Measurements from ENCODE around the gene ESYT2.

The ESYT2 gene

GRCh38 chr7:158821171-158822031 lies 7.9 kb downstream of the ESYT2 start:
- no peak for FAIRE-seq

- FAIRE-seq, result no peak
Observed at GRCh38 chr7:158820656-158821055, 8.7 kb downstream of the ESYT2 start.

DNA sequence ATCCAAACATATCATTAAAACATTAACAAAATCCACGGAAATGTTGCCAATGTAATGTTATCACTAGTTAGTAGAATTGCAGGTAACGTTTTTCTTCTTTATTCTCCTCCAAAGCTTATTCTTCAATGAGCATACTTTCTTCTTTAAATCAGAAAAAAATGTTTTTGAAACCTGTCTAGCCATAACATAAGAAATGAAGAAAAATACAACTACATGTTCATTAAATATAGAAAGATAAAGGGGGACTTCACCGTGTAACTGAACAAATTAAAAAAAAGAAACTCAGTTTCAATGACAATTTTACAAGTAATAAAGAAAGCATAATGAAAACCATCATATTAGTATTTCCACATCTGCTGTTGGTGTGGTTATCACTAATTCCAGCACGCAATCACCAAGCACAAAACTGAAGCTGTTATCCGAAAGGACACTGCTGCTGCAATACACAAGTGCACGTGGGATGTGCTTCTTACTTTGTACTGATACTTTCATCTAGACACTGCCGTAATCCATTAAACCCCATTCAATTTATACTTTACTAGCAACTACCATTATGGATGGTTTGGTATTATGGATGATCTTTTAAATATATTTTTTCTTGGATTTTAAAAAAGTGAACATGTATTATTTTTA lies 9.6 kb downstream of the ESYT2 start:
- FAIRE-seq, result no peak

DNA sequence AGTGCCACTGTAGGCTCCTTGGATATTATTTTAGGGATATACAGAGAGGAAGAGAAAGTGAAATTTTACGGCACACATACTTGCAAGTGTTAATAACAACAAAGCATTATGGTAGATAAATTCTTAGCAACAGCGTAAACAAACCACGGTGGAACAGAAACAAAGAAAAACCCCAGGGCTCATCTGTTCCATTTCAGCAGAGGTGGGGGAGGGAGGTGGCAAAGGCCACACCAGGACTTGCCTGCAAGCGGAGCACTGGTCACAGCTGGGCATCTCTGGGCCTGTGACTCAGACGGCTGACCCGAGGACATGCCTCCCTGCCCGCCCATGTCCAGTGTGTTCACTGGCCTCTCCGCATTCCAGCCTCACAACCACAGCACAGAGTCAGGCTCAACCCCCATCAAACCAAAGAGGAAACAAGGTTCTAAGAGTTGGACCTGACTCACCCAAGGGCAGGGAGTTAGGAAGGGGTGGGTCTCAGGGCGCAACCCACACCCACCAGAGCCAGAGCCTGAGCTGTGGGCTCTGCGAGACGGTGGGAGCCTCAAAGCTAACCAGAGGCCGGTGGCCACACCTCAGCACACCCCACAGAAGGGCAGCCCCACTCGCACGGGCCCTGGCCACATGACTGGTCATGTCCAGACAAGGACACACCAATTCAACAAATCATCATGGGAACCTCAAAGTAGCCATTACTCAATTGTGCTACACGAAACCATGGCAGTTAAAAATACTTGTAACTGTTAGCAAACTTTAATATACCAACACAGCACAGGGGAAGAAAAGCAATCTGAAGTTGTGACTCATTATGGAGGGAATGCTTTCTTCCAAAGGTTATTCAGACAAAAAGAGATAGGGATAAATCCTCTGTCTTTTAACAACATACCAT lies 10.7 kb downstream of the ESYT2 start:
- FAIRE-seq, result no peak

DNA sequence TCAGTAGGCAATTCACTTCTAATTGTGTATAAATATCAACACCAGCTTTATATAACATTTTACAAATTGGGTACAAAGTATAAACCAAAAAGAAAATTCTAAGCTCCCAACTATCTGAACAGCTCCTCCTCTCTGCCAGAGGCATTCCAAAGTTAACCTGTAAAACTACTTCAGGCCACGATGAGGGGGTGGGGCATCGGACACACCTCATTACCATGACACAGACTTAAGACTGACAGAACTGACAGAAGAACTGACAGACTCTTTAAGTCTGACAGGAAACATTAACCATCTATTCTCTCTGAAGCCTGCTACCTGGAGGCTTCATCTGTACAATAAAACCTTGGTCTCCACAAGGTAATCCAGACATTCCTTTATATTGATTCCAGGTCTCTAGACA lies 12.3 kb downstream of the ESYT2 start:
- FAIRE-seq, result no peak

DNA sequence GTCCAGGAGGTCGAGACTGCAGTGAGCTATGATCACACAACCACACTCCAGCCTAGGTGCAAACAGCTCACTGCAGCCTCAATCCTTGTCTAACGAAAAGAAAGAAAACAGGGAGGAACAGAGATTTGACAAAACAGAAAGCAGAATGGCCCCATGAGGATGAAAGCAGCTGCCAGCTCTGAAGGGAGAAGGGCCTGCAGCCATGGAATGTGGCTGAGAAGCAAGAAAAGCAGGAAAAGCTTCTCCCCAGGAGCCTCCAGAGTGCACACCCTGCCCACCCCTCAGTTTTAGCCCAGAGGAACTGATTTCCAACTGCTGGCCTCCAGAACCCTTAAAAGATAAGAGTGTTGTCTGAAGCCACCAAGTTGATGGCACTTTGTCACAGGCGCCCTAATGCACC lies 13.0 kb downstream of the ESYT2 start:
- FAIRE-seq, result no peak

- no peak for FAIRE-seq
Observed at GRCh38 chr7:158815800-158816128, 13.5 kb downstream of the ESYT2 start.

GRCh38 chr7:158815083-158815799 lies 14.1 kb downstream of the ESYT2 start:
- no peak for FAIRE-seq

DNA sequence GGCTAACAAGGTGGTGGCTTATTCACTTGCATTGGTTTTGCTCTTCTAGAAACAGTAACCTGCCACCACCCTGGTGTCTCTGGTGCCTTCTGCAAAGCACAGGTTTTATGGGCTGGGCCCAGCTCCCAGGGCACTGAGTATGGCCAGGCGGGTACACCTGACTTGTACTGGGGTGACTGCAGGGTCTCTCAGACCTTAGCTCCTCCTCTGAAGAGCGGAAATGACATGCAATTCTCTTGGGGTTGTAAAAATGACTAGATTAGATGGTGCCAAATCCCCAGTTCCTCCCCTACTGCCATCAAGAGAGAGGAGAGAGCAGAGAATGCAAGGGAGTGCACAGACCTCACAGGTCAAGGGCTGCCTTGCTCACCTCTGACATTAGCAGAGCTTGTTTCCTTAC lies 14.7 kb downstream of the ESYT2 start:
- FAIRE-seq, result no peak

- no peak for FAIRE-seq
Observed at GRCh38 chr7:158812684-158813083, 16.6 kb downstream of the ESYT2 start.

- no peak for FAIRE-seq
Observed at GRCh38 chr7:158811894-158812293, 17.4 kb downstream of the ESYT2 start.

DNA sequence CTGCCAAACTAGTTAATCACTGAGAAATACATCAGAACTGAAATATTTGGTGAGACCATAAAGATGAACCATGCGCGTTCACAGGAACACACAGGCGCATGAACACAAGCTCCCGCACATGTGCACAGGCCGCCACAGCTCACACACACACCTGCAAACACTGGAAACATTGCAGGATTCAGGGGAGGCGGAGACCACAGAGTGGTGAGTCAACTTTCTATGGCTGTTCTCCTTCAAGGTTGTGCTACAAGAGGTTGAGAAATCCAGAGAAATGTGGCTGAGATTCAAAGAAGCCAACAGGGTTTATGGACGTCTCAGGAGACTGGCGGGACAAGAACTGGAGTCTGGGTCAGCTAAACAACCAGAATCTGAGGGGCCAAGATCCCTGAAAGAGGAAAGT lies 17.8 kb downstream of the ESYT2 start:
- FAIRE-seq, result no peak

DNA sequence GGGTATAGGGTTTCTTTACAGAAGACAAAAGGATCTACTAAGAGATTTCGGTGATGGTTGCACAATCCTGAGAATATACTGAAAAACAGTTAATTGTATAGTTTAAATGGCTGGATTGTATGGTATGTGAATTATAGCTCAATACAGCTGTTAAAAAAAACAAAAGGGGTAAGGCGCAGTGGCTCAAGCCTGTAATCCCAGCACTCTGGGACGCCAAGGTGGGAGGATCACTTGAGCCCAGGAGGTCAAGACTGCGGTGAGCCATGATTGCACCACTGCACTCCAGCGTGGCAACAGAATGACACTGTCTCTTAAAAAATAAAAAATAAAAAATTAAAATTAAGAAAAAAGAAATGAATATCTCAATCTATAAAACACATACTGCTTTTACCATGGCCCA lies 18.5 kb downstream of the ESYT2 start:
- FAIRE-seq, result no peak

GRCh38 chr7:158809596-158809995 lies 19.7 kb downstream of the ESYT2 start:
- FAIRE-seq, result no peak

DNA sequence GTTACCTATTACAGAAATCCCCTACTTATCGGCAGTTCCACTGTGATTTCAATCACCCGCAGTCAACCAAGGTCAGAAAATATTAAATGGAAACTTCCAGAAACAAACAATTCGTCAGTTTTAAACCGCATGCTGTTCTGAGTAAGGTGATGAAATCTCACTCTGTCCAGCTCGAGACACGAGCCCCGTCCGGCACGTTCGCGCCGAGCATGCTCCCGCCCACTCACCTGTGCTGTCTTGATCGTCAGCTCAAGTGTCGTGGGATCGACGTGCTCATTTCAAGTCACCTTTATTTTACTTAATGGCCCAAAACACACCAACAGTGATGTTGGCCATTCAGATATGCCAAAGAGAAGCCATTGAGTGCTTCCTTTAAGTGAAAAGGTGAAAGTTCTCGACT lies 21.2 kb downstream of the ESYT2 start:
- FAIRE-seq, result no peak

- no peak for FAIRE-seq
Observed at GRCh38 chr7:158805937-158806336, 23.4 kb downstream of the ESYT2 start.

DNA sequence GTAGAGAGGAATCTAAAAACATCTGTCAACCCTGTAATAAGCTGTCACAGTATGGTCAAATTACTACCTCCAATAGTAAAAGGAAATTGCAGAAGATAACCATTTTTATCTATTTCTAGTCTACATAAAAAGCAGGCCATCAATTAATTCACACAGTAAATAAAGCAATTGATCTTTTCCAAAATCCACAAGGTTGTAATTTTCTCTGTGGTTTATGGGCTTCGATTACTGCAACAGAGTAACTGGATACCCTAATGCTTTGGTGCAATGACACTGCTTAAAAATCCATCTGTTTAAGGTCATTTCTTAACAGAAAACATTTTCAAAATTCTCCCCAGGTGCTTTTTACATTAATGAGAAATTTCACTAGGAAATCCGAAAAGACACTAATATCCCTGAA lies 23.9 kb downstream of the ESYT2 start:
- no peak for FAIRE-seq

GRCh38 chr7:158804335-158804734 lies 25.0 kb downstream of the ESYT2 start:
- no peak for FAIRE-seq

GRCh38 chr7:158803367-158803969 lies 25.8 kb downstream of the ESYT2 start:
- no peak for FAIRE-seq

DNA sequence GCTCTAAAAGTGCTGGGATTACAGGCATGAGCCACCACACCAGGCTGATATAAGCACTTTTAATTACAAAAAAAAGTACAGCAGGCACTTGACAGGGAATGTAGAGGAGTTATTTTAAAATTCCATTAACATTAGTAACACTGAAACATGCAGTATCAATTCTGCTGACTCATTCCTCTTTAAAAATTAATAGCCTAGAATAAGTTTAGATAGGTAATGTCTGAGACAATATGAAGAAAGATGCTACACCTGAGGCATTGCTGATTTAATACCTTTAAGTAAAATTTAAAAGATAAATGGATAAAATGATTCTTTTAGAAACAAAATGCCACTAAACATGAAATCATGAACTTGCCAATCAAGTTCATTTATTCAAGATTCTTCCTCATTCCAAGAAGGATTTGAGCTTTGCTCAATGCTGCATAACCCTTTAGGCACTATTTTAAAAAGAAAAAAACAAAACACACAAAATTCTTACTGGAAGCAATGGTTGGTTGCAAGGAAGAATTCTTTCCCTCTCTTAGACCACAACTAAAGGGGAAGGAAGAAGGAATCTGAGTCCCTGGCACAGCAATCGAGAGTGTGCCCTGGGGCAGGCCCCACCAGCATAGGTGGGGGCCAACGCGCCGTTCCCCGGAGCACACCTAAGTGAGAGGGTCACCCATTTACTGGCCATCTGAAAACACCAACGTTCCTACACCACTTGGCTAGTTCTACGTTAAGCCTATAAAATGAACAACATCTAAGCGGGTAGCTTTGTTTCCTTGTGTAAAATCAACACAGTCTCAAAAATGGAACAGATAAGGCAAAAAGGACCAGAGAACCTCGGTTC lies 26.6 kb downstream of the ESYT2 start:
- FAIRE-seq, result no peak

- FAIRE-seq, result no peak
Observed at GRCh38 chr7:158798741-158799140, 30.6 kb downstream of the ESYT2 start.

- FAIRE-seq, result no peak
Observed at GRCh38 chr7:158796667-158797066, 32.6 kb downstream of the ESYT2 start.

Data from endometrium (tissue), 2 donors.